K562 (cell line): Measurements from ENCODE around the gene ZER1. TPM values are rescaled to one million over a fixed set of nuclear protein-coding genes. Genes with fewer than 3 reads are reported as not detected.

ENCODE experiments used
- ATAC-seq: fragments of 200-7000 bp; cut with Tn5 transposase; 3 replicates; pipeline ENCODE4 v1.9.1; 2020; ENCODE audit warnings: moderate library complexity
- BruUV-seq: library from RNA; stranded (reverse); fragments of 400-500 nt; replicated peaks from 2 replicates; lab custom pipeline; 2021; lab: Mats Ljungman, UMichigan
- CTCF ChIA-PET: fragments of 300-600 bp; formaldehyde crosslinking; extraction: SDS; loops from one replicate; lab custom pipeline; 2021; ENCODE audit warnings: low intra/inter-chr PET ratio; lab: Yijun Ruan, JAX
- POLR2A ChIA-PET: fragments of 300-600, 350-650 bp; sonication (Branson Sonifier 250); formaldehyde crosslinking; extraction: SDS; loops from one replicate; lab custom pipeline; 2021; ENCODE audit warnings: antibody characterized with exemption, inconsistent platforms; lab: Yijun Ruan, JAX
- DNase-seq, 4 experiments: peaks; one replicate each; pipeline versions ENCODE4 v3.0.0 to v3.0.0-alpha.2; 2011 to 2018; ENCODE audit warnings: low spot score in 3 of 4, mixed read lengths in 3 of 4; ENCODE audit errors: extremely low read depth in 1 of 4
- FAIRE-seq: peaks from 2 replicates; lab custom pipeline; 2011; peaks lifted over from hg19 to GRCh38; lab: Jason Lieb, UNC
- H2AFZ ChIP-seq: 2 replicates; pipeline ENCODE4 v1.6.0; 2011; ENCODE audit warnings: low read depth, low read length, control low read depth, inconsistent platforms
- H3K27ac ChIP-seq: fragments of 200-600 bp; 3 replicates; pipeline ENCODE4 v1.8.0; 2011; ENCODE audit warnings: low read depth, mild to moderate bottlenecking, control low read depth, inconsistent platforms, low read length, moderate library complexity, mixed read lengths; ENCODE audit errors: extremely low read depth
- H3K27me3 ChIP-seq, 2 experiments: fragments of 300-600 bp in 1 of 2; 2 replicates in 1 of 2; 3 replicates in 1 of 2; pipeline versions ENCODE4 v1.6.0 to v1.8.0; 2011; ENCODE audit warnings: inconsistent platforms in 2 of 2, low read length in 2 of 2, mild to moderate bottlenecking in 1 of 2, mixed read lengths in 1 of 2, moderate library complexity in 1 of 2; ENCODE audit not compliant: control insufficient read depth in 2 of 2, insufficient read depth in 2 of 2
- H3K36me3 ChIP-seq: fragments of 300-600 bp; 3 replicates; pipeline ENCODE4 v1.8.0; 2011; ENCODE audit warnings: mild to moderate bottlenecking, low read length, inconsistent platforms; ENCODE audit not compliant: control insufficient read depth, insufficient read depth
- H3K4me1 ChIP-seq, 2 experiments: fragments of 200-600 bp in 1 of 2; replicated peaks in 1 of 2; 2 replicates in 1 of 2; 3 replicates in 1 of 2; pipeline versions ENCODE4 v1.5.1 to v1.8.0; 2011; ENCODE audit warnings: inconsistent platforms in 2 of 2, low read length in 2 of 2, mild to moderate bottlenecking in 1 of 2, mixed read lengths in 1 of 2, moderate library complexity in 1 of 2; ENCODE audit not compliant: control insufficient read depth in 2 of 2, insufficient read depth in 2 of 2
- H3K4me2 ChIP-seq: 2 replicates; pipeline ENCODE4 v1.6.1; 2011; ENCODE audit warnings: low read length, control low read depth, inconsistent platforms, mixed read lengths; ENCODE audit not compliant: insufficient read depth
- H3K4me3 ChIP-seq: fragments of 200-600 bp; sonication (generic), shearing (Covaris generic); 2 replicates; pipeline ENCODE4 v1.5.1; 2016; ENCODE audit warnings: control low read depth, inconsistent platforms
- H3K79me2 ChIP-seq: fragments of 200-600 bp; 3 replicates; pipeline ENCODE4 v1.8.0; 2011; ENCODE audit warnings: low read length, inconsistent platforms; ENCODE audit not compliant: control insufficient read depth, insufficient read depth
- H3K9ac ChIP-seq, 2 experiments: 2 replicates each; pipeline versions ENCODE4 v1.6.0 to v1.6.1; 2011; ENCODE audit warnings: low read depth in 2 of 2, low read length in 2 of 2, control low read depth in 1 of 2, inconsistent platforms in 1 of 2, mild to moderate bottlenecking in 1 of 2, mixed read lengths in 1 of 2; ENCODE audit not compliant: insufficient read depth in 1 of 2
- H3K9me1 ChIP-seq: one replicate; pipeline ENCODE4 v1.6.0; 2011; ENCODE audit warnings: inconsistent platforms, mild to moderate bottlenecking, low read length, moderate library complexity; ENCODE audit not compliant: control insufficient read depth, insufficient read depth
- H3K9me3 ChIP-seq: replicated peaks from 2 replicates; pipeline ENCODE4 v1.5.1; 2011; ENCODE audit warnings: low read depth, low read length, inconsistent platforms; ENCODE audit not compliant: control insufficient read depth, insufficient read depth
- H4K20me1 ChIP-seq: replicated peaks from 2 replicates; pipeline ENCODE4 v1.6.1; 2011; ENCODE audit warnings: low read length, inconsistent platforms, mixed read lengths; ENCODE audit not compliant: control insufficient read depth, insufficient read depth
- SFPQ ChIP-seq: fragments of 200-400 bp; formaldehyde crosslinking; IDR thresholded peaks from 2 replicates; pipeline ENCODE4 v1.6.1; 2017; ENCODE audit warnings: mild to moderate bottlenecking, low read depth, low read length, moderate library complexity
- WGBS: fragments of 100-300 bp; shearing (Covaris generic); methylation state at CpG from one replicate; pipeline ENCODE4 v1.1.6; 2016; ENCODE audit warnings: low coverage, mixed read lengths; ENCODE audit not compliant: insufficient coverage; ENCODE audit errors: missing lambda C conversion rate; 5-methylcytosine and 5-hydroxymethylcytosine counted together
- in situ Hi-C: fragments of 300-500 bp; cut with MboI; formaldehyde crosslinking; loops from 4 replicates; pipeline ENCODE4 v1.15.0; 2018; ENCODE audit warnings: inconsistent platforms, mixed read lengths
- intact Hi-C: fragments of 100-400 bp; cut with micrococcal nuclease; formaldehyde crosslinking; loops from 2 replicates; pipeline ENCODE4 v1.14.2; 2022
- polyA plus RNA-seq, 8 experiments: library from polyadenylated mRNA; depleted of rRNA in 4 of 8; stranded (reverse) in 5 of 8; unstranded in 3 of 8; fragments of >200 nt; fragmentation: Nextera tagmentation in 2 of 8; fragmentation: Illumina TruSeq in 1 of 8; extraction: Ambion mirVana in 2 of 8; extraction: Trizol in 1 of 8; gene quantifications; 2 replicates each; pipeline versions ENCODE4 v1.2.1 to v1.2.3, GENCODE V29; 2011 to 2014; ENCODE audit warnings: inconsistent platforms in 1 of 8, missing spikeins in 1 of 8
- total RNA-seq, 7 experiments: library from RNA; depleted of rRNA in 6 of 7; stranded (reverse); fragments of >200 nt in 6 of 7; fragmentation: Illumina TruSeq in 2 of 7; extraction: Trizol in 2 of 7; gene quantifications; 2 replicates each; pipeline versions ENCODE4 v1.2.1 to v1.2.3, GENCODE V29; 2011 to 2021; ENCODE audit warnings: low replicate concordance in 1 of 7

Gene ZER1
- total and polyA plus RNA-seq, 9 of the 15 experiments (the other 6 are each of a cell fraction or from before 2014, with no cell fraction given) = 0.07 to 10.7 (median 6.2) TPM

- no peak for ATAC-seq
- intact Hi-C loops = loop anchor here (5.0 kb wide), 1 partner anchor 276 kb away; no protein-coding TSS in a partner anchor
Observed at GRCh38 chr9:128731093-128731492, 40.6 kb downstream of the ZER1 start.

More at GRCh38 chr9:128731093-128731492, 40.6 kb downstream of the ZER1 start:
- Histone ChIP-seq H3K27ac (no peak overlapping the region), H2AFZ (no peak overlapping the region), H3K4me3 (no peak overlapping the region), H3K27me3 (no peaks in the 10 kb centered on the region), H3K4me2 (no peak overlapping the region), H3K9ac (no peak overlapping the region), H3K79me2 (no peaks in the 10 kb centered on the region), H3K9me1 (no peaks in the 10 kb centered on the region), H3K4me1 (peaks cover 5 to 32% of the 10 kb centered on the region in 2 experiments; a peak in 4 of 5 replicates), H3K36me3 (no peaks in the 10 kb centered on the region; the same call in 2 of the 3 replicates), H3K9me3 (no peaks in the 10 kb centered on the region), H4K20me1 (no peaks in the 10 kb centered on the region)
- DNase-seq = no peak
- POLR2A ChIA-PET = interaction anchor here (0.6 kb wide), 1 partner anchor 9 kb away, joined by 3 read pairs; no protein-coding TSS in a partner anchor
- BruUV-seq = no TSS peak
- WGBS = 73% methylated on average over 12 of the region's 13 CpGs
- CTCF ChIA-PET = no interaction called here
- TF ChIP-seq SFPQ = no peak
- FAIRE-seq = no peak
- in situ Hi-C loops = loop anchor here (5.0 kb wide), 1 partner anchor 196 kb away; no protein-coding TSS in a partner anchor
